EH (cell line): ENCODE results near the gene STAU1.
"Not testable (repeated sequence)": the region's sequence is repeated elsewhere in the genome, so short reads cannot be mapped to it uniquely, and the experiment has no call there.

Experiments
- DNase-seq: peaks from one replicate; pipeline ENCODE4 v3.0.0-alpha.2; 2015; ENCODE audit warnings: low read depth

Gene STAU1

DNA sequence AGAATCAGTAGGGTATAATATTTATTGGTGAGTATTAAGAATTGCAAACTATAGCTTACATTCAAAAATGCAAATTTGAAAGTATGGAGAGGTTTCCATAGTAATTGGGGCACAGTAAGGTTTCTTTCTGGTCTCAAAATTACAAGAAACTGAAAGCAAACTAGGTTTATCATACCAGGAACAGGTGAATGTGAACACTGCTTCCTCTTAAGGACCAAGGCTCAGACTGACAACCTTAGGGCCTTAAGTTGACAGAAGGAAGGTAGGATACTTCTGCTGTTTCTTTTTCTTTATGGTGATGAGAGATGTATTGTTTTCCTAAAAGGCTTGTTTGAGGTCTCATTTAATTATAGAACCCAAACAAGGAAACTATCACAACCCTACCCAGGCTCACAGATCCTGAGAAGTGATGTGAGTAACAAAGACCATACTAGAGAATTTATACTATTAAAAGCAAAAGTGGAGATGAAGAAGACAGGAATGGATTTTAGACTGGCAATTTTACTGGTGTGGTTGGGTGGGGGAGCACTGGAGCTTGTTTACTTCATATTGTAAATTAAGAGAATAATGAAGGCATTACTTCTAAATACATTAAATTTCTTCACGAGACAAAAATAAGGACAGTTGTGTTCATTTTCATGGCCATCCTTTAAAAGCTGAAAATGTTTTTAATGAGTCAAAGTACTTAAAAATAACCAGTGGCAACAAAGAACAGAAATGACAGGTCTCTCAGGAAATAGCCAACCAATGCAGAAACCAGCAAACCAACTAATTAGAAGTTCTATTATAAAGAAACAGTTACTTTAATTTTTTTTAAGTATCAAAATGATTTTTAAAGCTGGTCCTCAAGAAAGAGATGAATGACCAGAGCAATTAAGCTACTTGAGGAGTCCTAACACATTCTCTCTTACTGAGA, 21.3 kb downstream of the STAU1 start:
- DNase-seq = no peak

DNA sequence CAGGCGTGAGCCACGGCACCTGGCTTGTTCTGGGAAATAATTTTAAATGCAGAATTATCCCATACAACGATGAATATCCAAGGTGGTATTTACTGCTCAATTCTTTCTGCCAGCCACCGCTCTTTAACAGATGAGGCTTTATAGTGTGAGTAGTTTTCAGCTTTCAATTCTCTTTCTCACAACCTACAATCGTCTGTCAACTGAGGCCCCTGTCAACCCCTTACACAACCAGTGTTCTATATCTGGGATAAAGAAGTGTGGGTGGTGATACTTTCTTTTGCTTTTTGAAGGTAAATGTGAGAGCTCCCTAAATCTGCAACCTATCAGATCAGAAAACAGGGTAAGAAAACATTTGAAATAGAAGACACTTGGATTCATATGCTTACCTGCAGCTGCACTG, 22.5 kb downstream of the STAU1 start:
- no peak for DNase-seq

- no peak for DNase-seq
Observed at GRCh38 chr20:49163696-49164095, 24.4 kb downstream of the STAU1 start.

GRCh38 chr20:49161428-49162152, 26.5 kb downstream of the STAU1 start:
- no peak for DNase-seq

DNA sequence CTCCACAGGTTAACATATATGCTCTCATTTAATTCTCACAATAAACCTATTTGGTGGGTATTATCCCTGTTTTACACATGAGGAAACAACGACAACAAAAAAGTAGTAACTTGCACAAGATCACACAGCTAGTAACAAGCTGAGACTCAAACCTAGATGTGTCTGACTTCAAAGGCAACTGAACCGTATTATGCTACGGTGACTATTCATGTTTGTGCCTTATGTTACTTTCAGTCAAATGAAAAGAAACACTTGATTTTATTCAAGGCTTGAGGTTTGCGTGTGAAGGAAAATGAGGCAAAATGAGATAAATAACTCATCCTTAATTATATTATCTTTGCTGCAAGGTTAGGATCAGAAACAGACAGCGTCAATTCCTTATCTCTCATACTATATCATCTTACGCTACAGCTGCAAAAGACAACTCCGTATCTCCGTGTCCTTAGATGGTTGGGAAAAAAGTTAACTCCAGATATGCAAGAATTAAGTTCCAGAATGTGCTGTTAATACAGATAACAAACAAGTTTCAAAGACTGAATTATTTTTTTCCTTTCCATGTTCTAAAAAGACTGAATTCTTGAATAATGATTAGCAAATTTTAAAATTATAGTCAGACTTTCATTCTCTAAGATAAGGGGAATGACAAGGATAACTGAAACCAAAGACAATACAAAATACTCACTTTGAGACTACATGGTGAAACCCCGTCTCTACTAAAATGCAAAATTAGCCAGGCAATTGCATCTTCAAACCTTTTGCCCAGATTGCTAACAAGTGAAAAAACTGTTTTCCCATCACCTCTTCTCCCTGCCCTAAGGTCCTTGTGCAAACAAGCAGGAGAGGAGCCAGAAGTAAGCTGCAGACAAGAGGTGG, 27.8 kb downstream of the STAU1 start:
- no peak for DNase-seq

GRCh38 chr20:49157146-49157545, 31.0 kb downstream of the STAU1 start:
- DNase-seq = no peak

DNA sequence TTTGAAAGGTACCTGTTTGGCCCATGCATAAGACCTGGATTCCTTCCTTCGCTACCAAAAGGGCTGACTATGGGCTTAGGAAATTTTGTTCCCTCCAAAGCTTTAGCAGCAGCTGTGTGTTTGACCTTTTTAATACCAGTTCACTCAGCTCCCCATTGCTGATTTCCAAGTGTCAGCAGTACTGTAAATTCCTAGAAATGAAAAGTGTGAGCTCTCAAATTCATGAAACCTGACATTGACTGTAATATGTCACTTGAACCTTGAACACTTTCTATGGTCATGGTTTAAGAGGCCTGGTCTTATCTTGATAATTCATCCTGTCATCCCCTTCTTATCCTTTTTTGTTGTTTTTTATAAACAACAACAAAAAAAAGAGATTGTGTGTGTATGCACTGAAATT, 31.7 kb downstream of the STAU1 start:
- no peak for DNase-seq

DNA sequence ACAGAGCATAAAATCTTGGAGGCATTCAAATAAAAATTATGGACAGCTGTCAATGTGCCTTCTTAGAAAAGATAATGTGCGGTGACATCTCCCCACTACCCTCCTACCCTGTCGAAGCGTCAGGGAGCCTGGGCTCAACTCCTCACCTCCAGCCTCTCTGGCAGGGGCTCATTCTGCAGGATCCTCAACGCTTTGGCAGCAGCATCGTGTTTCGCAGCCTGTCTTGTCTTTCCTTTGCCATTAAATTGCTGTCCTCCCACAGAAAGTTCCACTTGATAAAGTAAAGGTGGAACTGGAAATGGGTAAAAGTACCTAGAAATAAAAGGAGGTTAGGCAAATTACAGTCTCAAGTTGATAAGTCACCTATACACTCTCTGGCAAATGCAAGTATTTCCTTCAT, 36.7 kb downstream of the STAU1 start:
- no peak for DNase-seq

DNA sequence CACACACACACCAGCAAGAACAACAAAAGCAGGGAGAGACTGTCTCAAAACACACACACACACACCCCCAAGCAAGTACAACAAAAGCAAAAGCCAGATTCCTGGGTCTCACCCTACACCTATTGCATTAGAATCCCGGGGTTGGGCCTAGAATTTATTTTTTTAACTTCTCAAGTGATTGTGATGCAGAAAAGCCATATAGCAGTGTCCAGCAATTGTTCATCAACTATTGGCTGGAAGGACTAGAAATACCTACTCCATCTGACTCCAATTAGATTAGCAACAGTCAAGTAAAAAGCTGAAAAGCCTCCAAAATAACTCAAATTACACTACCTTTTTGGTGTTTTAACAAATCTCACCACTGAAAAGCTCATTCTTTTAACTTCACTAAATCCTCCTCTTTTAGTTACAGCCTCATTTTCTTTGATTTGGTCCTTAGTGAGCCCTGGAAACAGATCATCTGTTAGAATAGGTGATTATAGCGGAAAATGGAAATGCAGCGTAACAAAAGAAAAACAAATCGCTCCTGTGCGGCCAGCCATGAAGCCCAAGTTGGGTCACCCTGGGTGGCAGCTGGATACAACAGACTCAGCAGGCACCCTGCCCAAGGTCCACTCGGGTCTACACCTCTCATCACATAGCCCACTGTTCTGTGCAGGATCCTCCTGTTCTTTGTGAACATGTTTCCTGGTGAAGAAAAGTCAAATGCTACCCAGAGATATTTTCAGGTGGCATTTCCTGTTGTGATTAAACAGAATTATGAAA, 38.7 kb downstream of the STAU1 start:
- no peak for DNase-seq

- DNase-seq = no peak
Observed at GRCh38 chr20:49148601-49149000, 39.5 kb downstream of the STAU1 start.

GRCh38 chr20:49147296-49147695, 40.8 kb downstream of the STAU1 start:
- DNase-seq = no peak

DNA sequence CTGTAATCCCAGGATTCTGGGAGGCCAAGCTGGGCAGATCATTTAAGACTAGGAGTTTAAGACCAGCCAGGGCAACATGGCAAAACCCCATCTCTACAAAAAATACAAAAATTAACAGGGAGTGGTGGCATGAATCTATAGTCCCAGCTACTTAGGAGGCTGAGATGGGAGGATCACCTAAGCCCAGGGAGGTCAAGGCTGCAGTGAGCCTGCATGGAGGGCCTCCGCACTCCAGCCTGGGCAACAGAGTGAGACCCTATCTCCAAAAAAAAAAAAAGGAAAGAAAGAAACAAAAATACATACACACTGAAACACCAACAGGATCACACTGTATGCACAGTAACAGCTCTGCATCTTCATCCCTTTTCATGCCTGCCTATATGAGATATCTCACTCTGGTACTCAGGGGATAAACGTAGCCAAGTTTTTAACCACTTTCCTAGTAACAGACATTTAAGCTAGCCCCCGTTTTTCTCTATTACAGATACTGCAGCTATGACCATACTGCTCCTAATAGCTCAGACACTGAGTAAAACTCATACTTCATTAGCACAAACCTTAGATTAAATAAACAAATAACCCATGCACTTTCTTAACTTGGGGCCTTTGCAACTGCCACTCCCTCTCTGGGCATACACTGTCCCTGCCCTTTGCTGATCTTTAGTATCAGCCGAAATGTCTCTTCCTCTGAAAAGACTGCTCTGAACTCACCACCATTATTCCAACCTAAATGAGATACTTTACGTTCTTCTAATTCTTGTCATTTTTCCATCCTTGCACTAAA, 41.5 kb downstream of the STAU1 start:
- DNase-seq = no peak

GRCh38 chr20:49140834-49141233, 47.3 kb downstream of the STAU1 start:
- DNase-seq = no peak

DNA sequence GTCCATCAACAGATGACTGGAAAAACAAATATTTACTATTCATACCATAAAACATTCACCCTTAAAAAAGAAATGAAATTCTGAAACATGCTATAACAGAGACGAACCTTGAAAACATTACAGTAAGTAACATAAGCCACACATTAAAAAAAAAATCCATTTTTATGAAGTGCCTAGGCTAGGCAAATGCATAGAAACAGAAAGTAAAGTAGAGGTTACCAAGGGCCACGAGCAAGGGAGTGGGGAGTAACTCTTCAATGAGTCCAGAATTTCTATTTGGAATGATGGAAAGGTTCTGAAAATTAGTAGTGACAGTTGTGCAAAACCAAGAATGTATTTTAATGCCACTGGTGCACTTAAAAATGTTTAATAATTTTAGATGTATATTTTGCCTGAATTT, 47.7 kb downstream of the STAU1 start:
- no peak for DNase-seq

DNA sequence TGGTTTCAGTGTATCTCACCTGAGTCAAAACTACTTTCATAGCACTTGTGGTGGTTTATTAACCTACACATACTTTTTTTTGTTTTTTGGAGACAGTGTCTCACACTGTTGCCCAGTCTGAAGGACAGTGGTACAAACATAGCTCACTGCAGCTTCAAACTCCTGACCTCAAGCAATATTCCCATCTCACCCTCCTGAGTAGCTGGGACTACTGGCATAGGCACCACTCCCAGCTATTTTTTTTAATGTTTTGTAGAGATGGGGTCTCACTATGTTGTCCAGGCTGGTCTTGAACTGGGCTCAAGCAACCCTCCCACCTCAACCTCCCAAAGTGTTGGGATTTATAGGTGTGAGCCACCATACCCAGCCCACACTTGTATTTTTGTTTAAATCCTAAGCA, 49.7 kb downstream of the STAU1 start:
- no peak for DNase-seq

GRCh38 chr20:49136817-49137571, 51.1 kb downstream of the STAU1 start:
- no peak for DNase-seq

- DNase-seq = not testable (repeated sequence)
Observed at GRCh38 chr20:49134797-49135196, 53.3 kb downstream of the STAU1 start.

DNA sequence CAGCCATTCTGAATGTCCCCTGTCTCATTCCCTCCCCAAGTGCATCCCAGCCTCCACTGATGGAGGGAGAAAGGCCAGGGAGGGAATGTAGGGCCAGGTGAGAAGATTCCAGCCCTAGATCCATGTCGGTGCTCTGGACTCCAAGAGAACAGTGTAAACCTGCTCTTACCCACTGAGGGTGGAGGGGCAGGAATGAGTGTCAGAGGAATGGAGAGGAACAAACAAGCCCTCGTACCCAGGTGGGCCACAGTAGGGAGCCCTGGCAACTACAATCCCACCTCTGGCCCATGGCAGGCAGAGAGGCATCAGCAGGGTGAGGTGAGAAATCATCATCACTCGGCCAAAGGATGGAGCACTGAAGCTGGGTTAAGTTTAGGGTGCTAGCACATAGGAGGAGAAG, 54.6 kb downstream of the STAU1 start:
- DNase-seq = no peak

DNA sequence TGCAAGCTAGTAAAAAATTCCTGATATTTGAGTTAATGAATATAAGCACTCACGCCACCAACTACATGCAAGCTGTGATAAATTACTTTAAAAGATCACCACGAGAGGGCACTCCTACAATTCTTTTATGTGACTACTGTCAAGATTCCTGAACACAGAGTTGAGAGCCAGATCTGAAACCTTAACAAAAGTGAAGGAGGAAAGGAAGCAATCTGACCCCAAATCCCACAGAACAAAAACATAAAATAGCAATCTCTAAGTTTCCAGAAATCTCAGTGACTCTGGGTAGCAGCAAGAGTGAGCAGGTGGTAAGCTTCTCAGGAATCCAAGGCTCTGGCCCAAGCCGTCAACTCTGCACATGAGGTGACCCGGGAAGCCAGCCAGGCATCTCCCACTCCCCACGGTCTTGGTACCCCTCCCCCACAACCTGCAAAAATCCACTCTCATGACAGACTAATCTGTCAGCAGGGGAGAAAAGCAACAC, 55.1 kb downstream of the STAU1 start:
- peak; percentile 76 for DNase-seq

- no peak for DNase-seq
Observed at GRCh38 chr20:49123982-49124381, 64.2 kb downstream of the STAU1 start.
